Cardiac fibroblast (primary cell): Measurements from ENCODE around the gene DAZAP2.
A peak's percentile ranks its signal among the peaks of the same experiment; 100 is the strongest.

Experiments used
- DNase-seq, 2 donors: peaks; one replicate each; pipeline versions ENCODE4 v3.0.0 to v3.0.0-alpha.2; 2010; ENCODE audit warnings: low read depth in 2 of 2
- H3K4me3 ChIP-seq, 2 donors: replicated peaks in 1 of 2; 1 replicate in 1 of 2; 2 replicates in 1 of 2; pipeline ENCODE4 v1.5.1; 2011; ENCODE audit warnings: low read depth in 2 of 2, low read length in 2 of 2, mild to moderate bottlenecking in 2 of 2, moderate library complexity in 1 of 2
- CTCF ChIP-seq: IDR thresholded peaks from one replicate; pipeline ENCODE4 v1.5.1; 2011; ENCODE audit warnings: low read depth, mild to moderate bottlenecking, low read length, inconsistent platforms

DAZAP2 gene

GRCh38 chr12:51234530-51234929, 4.1 kb upstream of the DAZAP2 start:
- no peak for TF ChIP-seq CTCF
- H3K4me3 ChIP-seq: no peak overlapping the region
- DNase-seq: no peak

GRCh38 chr12:51238037-51238509, 553 bp upstream of the DAZAP2 start:
- DNase-seq: no peak
- peak overlapping the region; percentile 70 to 100 for H3K4me3 ChIP-seq
- TF ChIP-seq CTCF: no peak

GRCh38 chr12:51240971-51241370, 2.3 kb downstream of the DAZAP2 start:
- TF ChIP-seq CTCF: no peak
- peak in 1 of 2 donors; percentile 51 for DNase-seq
- H3K4me3 ChIP-seq: no peak overlapping the region

GRCh38 chr12:51242120-51242519, 3.5 kb downstream of the DAZAP2 start:
- H3K4me3 ChIP-seq: no peak overlapping the region
- TF ChIP-seq CTCF: no peak
- no peak for DNase-seq

- DNase-seq: no peak
- no peak overlapping the region for H3K4me3 ChIP-seq
- TF ChIP-seq CTCF: no peak
Measured at GRCh38 chr12:51242876-51243275, 4.2 kb downstream of the DAZAP2 start.

GRCh38 chr12:51244269-51244668, 5.6 kb downstream of the DAZAP2 start:
- peak; percentile 25 to 36 for DNase-seq
- no peak for TF ChIP-seq CTCF
- no peak overlapping the region for H3K4me3 ChIP-seq
